HG03354 (cell line): ENCODE results near the gene DENND1A.
"Not testable (repeated sequence)": the region's sequence is repeated elsewhere in the genome, so short reads cannot be mapped to it uniquely, and the experiment has no call there.

Source experiments
- ATAC-seq: cut with Tn5 transposase; IDR thresholded peaks from one replicate; pipeline ENCODE4 v1.9.1; 2021; ENCODE audit warnings: mild to moderate bottlenecking; ENCODE audit not compliant: unreplicated experiment, poor library complexity, severe bottlenecking

Gene DENND1A

DNA sequence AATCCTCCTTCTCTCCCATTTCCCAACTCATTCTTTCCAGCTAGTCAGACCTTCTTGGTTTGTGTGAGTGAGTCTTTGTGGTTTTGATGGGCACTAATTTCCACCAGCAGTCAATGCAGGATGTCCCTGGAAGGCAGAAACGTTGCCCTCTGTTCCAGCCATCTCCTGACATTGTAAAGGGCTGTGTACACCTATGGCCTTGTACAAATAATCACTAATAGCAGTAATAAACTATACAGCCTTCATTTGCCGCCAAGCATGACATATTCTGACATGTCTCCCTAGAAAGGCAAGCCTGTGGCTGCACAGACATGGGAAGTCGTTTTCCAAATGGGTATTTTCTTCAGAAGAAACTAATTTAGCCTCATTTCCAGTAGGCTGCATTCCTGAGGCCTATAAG, 18.4 kb upstream of the DENND1A start:
- no peak for ATAC-seq

DNA sequence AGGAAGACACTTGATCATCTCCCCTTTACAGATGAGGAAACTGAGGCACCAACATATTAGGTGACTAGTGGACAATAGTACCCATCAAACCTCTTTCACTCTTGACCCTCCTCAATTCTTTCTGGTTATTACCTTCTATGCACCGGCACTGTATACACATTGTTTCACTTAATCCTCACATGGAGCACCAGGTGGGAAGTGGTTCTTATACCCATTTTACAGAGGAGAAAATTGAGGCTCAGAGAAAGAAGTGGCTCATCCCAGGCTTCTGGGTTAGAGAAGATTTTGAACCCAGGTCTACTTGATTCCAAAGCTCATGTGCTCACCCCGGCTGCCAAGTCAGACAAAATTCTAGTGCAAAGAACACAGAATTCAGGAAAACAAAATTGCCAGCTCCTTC, 17.4 kb upstream of the DENND1A start:
- ATAC-seq: no peak

DNA sequence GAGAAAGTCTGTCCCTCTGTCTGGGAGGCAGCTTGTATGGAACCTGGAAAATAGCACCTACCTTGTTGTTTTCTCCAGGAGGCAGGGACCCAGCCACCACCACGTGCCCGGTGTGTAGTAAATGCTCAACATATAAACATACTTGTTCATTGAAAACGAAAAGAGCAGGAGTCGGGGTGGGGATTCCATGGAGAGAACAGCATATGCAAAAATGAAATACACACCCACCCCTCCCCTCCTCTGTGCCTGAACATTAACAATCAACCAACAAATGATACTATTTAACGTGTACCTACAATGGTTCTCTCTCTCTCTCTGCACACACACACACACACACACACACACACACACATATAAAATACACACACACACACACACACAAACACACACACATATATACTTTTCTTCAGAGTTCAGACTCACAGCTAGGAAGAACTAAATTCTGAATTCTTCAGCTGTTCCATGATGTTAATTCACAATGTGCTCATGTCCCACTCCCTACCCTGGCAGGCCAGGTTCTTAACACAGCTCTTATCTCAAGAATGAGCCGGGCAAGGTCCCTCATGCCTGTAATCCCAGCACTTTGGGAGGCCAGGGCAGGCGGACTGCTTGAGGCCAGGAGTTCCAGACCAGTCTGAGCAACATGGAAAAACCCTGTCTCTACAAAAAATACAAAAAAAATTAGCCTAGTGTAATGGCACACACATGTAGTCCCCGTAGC, 16.3 kb upstream of the DENND1A start:
- no peak for ATAC-seq

DNA sequence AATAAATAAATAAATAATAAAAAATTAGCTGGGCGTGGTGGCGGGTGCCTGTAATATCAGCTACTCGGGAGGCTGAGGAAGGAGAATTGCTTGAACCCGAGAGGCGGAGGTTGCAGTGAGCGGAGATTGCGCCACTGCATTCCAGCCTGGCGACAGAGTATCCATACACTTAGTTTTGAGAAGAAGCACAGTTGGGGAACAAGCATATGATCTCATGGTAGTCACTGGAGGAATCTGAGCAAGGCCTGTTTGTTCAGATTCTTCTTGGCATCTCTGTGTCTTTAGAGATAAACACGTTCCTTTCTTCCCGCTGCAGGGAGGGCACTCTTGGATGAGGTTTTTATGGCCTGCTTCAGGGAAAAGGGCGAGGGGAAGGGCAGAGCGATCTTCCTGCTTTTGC, 15.6 kb upstream of the DENND1A start:
- ATAC-seq: no peak

DNA sequence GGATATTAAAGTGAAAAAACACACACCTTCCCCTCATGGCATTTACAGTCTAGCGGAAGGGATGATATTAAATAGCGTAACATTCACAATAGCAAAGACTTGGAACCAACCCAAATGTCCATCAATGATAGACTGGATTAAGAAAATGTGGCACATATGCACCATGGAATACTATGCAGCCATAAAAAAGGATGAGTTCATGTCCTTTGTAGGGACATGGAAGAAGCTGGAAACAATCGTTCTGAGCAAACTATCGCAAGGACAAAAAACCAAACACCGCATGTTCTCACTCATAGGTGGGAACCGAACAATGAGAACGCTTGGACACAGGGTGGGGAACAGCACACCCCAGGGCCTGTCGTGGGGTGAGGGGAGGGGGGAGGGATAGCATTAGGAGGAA, 14.5 kb upstream of the DENND1A start:
- ATAC-seq: not testable (repeated sequence)

DNA sequence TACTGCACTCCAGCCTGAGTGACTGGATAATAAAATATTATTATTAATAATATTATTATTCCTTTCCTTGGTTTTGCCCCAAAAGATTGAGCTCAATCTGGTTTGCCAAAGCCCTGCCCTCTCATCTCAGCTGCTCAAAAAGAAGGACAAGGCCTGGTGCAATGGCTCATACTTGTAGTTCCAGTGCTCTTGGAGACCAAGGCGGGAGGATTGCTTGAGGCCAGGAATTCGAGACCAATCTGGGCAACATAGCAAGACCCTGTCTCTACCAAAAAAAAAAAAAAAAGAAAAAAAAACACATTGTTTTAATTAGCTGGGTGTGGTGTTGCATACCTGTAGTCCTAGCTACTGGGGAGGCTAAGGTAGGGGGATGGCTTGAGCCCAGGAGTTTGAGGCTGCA, 13.7 kb upstream of the DENND1A start:
- ATAC-seq: no peak

DNA sequence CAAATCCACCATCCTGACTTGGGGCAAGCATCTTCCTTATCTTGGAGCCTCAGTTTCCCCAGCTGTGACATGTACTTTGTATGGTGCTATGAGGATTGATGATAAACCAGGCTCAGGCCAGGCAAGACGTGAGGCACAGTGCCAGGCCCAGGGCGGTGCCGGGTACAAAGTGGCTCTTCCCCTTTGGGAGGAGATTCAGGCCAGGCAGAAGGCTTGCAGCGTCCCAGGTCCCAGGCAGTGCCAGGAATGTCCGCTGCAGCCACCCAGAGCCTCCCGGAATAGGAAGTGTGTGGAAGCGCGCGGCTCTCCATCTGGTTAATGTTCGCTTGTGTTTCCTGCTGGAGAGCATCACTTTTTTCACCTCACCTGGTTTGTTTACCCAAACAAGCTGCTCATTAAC, 12.6 kb upstream of the DENND1A start:
- no peak for ATAC-seq

DNA sequence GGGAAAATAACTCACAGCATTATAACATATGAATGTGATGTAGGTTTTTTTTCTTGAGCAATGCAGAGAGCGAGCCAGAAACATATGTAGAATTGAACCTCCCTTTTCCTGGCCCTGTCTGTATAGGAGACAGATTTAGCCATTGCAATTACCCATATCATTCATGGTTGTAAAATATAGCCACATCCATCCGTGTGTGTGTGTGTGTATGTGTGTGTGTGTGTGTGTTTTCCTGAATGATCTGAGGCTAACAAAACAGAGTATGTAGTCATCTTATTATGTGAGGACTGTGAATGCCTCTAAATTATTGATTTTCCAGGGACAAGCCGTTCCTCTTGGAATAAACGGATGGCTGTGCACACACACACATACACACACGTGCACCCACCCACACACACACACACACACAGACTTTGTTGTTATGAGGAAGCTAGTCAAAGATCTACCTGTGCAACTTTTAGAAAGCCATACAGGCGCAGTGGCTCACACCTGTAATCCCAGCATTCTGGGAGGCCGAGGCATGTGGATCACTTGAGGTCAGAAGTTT, 11.7 kb upstream of the DENND1A start:
- no peak for ATAC-seq

DNA sequence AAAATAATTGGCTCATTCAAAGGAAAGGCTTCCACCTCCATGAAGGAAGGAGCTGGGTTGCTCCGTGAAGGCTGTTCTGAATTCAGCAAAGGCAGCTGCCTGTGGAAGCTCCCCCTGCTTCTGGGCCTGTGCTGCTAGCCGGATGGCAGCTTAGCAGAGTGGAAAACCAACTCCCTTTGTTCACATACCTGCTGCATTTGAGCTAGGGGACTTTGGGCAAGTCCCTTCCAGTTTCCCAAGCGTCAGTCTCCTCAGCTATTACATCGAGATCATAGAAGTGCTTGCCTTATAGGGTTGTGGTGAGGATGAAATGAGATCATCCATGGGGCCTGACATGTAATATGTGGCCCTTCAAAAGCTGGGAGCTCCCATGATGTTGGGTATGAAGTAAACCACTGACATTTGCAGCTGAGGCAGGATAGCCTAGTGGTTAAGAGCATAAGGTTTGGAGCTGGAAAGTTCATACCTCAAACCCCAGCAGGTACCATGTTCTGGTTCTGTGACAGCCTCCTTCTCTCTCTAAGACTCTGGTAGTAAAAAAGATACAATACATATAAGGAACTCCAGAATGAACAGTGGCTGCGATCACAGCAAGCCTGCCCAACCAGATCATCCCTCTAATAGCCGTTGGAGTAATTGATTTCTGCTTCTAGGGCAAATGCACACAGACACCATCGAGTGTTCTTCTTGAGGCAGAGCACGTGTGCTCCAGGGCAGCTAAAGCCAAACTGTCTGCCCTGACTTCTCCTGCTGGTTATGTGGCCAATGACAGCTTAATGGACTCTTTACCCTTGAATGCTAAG, 11.0 kb upstream of the DENND1A start:
- no peak for ATAC-seq

DNA sequence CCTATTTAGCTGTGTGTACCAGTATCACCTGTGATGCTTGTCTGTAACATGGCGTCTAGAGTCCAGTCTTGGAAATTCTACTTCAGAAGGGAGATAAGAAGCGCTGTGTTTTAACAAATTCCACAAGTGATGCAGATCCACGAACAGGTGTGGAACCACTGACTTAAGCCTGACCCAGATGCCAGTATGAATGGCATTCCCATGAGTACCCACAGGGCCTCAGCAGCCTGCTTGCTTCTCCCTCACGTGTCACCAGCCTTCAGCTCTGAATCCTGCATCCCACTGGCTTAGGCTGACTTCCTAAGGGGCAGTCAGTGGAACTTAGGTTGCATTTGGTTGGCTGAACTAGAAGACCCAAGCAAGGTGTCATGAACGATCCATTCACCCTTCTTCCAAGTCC, 8.5 kb upstream of the DENND1A start:
- ATAC-seq: no peak

DNA sequence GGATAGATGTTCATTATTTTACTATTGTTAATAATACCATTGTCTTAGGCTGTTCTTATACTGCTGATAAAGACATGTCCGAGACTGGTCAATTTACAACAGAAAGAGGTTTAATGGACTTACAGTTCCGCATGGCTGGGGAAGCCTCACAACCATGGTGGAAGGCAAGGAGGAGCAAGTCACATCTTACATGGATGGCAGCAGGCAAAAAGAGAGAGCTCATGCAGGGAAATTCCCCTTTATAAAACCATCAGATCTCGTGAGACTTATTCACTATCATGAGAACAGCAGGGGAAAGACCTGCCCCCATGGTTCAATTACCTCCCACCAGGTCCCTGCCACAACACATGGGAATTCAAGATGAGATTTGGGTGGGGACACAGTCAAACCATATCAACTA, 6.6 kb upstream of the DENND1A start:
- not testable (repeated sequence) for ATAC-seq

DNA sequence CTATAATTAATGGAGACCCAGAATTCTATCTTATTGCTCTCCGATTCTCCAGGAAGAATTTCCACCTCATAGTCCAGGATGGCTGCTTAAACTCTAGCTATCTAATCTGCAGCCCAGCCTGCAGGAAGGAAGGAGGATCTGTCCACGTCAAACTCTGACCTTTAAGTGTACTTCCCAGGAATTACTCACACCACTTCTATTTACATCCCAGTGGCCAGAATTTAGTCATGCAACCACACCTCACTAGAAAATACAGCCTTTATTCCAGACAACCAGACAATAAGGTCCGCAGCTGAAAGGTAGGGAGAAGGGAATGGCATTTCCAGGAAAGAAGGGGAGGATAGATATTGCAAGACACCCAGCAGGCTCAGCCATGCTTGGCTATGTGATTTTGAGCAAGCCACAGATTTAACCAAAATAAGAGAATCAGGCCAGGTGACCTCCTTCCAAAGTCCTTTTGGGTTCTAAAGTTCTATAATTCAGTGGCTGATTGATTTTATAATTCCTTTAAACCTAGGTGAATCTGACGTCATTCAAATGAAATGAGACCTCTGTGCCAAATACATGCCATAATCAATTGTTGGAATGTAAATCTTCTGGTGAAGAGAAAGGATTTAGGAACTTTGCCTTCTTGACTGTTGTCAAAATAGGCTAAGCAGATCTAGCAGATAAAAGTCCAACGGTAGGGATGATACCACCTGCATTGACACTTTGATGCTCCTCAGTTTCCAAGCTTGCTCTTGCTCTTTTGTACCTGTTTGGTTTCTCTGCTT, 3.7 kb upstream of the DENND1A start:
- ATAC-seq: no peak

DNA sequence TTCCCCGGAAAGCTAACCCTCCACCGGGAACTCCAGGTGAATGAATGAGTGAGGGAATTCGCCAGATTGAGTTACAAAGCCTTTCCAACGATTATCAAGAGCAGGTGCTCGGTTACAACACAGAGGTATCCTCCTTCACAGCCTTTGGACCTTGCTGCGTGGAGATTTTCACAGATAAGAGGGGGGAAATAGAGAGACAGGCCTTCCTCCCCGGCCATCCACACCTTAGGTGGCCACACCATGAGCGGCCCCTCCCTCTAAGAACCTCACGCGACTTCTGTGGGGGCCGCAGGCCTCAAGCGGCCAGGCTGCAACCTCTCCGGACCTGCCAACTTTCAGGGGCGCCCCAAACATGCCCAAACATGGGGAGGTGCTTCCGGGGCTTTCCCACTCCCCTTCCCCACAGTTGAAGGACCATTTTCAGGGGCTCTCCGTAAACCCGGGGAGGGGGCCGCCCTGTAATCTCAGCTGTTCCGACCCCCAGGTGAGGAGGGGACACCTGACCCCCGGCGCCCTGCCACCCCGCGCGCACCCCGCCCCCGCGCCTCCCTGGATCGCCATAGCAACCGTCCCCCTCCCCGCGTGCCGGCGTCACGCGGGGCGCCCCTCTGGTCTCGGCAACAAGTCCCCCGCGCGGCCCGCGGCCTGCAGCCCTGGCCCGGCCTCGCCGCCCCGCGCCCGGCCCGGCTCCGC, 603 bp downstream of the DENND1A start:
- ATAC-seq: peak; percentile 42

DNA sequence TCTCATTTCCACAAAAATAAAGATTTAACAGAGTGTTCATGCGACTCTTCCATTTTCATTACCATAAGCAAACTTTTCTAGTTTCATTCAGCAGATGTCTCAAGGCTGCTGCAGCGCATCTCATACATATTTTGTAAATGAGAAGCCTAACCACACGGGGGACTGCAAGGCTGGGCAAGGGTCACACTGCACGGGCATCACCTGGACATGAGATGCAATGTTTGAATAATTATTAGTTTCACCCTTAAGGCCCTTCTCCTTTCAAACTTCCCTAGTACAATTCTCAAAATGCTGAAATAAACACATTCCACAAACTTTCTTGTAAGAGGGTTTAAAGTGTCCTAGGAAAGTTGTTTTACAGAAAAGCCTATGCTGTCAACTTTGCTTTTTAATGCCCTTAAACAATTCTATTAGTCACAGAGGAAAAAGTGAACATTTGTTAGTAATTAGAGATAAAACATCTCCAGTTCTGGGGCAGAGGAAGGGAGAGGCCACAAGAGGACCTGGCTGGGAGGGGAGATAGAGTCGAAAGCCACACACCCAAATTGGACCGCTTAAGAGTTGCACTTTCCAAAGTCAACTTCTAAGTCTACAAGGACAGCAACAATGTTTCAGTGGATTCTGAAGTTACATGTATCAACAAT, 1.3 kb downstream of the DENND1A start:
- peak; percentile 27 for ATAC-seq

DNA sequence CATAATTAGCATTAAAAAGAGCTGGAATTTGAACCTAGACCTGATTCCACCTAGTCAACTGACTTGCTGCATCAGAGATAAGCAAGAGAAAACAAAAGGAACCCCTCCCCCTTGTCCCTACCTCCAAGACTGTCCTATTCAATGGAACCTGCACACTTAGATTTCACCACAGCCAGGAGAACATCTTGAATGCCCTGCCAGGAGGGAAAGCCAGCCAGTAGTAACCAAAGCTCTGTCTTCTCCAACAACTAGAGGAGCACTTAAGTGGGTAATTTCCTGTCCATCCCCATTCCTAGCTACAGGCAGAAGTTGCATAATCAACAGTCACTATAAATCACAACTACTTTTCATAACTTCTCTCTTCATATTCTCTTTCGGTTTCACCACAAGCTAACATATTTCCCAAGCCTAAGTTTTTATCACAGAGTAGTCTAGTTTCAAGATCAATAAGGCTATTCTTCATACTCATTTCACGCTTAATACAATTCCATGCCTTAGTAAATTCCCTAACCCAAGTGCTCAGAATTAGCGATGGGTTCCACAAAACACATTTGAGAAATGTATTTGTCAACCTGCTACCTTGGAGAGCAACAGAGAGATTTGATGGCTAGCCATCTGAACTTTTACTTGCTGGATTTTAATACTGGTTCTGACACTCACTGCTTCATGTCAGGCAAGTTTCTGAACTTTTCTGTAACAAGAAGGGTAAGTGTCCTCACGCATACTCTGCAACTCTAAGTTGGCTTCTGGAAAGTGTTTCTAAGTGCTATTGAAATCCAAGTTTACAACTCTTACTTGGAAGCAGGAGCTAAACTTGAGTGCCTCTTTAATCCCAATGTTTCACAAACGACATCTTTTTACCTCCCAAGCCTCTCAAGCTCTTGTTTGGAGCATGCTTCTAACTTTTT, 2.0 kb downstream of the DENND1A start:
- ATAC-seq: no peak

DNA sequence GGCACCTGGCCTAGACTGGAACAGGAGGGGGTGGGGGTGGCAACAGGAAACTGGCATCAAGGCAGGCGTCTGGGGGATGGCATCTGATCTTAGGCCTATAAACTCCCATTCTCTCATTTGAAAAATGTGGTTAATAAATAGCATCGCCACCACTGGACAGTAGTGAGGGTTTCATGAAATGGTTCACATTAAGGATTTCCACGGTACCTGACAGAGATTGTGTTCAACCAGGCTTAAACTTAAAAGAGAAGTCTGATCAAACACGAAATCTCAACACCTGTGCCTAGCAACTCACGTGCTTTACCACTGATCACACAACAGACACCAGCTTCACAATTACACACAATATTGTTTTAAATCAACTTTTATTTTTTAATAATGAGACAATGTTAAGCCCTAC, 3.0 kb downstream of the DENND1A start:
- no peak for ATAC-seq

DNA sequence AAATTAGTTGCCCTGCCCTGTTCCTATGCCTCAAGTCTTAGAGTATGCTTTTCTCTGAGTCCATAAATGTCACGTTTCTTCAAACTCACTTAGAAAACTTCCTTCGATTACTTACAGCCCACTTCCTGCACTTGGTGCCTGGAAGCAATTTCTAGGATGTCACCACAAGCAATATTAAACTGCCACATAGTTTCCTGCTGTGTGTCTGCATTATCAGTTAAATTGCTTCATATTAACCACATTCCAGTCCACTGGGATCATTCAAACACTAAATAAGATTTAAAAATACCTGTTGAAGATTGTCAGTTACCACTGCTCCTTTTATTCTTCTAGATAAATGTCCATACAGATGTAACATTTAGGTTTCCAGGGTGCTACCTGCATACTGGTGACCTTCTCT, 4.1 kb downstream of the DENND1A start:
- no peak for ATAC-seq

DNA sequence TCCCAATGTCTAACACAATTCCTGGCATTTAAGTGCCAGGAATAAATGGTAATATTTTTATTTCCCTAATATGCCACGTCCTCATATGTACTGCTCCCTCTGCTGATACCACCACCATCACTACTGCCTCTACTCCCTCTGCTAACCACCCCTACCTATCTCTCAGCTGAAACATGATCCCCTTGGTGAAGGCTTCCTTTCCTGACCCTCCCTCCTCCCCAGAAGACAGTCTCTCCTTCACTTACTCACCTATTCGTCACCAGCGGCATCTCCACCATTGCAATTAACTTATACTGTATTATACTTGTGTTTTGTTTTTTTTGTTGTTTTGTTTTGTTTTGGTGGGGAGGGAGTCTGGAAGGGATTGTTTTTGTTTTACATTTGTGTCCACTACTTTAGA, 4.8 kb downstream of the DENND1A start:
- ATAC-seq: no peak
